GM12864 (cell line): Measurements from ENCODE around the gene ZNF280D.

Experiments used
- DNase-seq: peaks from one replicate; pipeline ENCODE4 v3.0.0-alpha.2; 2011; ENCODE audit warnings: low read depth
- H3K4me3 ChIP-seq: 2 replicates; pipeline ENCODE4 v1.5.1; 2011; ENCODE audit warnings: mild to moderate bottlenecking, low read depth, low read length, control low read depth
- TF ChIP-seq, protein P1 (sequence below): IDR thresholded peaks from 2 replicates; pipeline ENCODE4 v1.5.1; 2011; ENCODE audit warnings: low read depth, mild to moderate bottlenecking, moderate library complexity, low read length, control low read depth, inconsistent platforms; ENCODE audit errors: missing control alignments

The ZNF280D gene

DNA sequence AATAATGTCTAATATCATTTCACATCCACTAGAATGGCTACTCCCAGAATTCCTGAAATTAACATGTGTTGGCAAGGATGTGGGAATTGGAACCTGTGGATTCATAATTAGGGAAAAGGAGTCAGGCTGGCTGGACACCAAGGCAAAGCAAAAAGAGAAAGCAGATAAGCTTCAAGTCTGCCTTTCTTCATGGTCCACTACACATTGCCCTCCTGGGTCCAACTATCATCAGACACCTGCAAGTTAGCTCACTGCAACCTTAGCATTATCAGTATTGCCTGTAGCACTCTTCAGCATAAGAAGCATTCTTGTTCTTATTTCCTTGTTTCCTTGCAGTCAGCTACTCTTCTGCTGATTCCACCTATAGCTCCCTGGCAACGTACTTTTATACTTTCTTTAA is 124.3 kb downstream of the ZNF280D start:
- TF ChIP-seq, protein P1, sequence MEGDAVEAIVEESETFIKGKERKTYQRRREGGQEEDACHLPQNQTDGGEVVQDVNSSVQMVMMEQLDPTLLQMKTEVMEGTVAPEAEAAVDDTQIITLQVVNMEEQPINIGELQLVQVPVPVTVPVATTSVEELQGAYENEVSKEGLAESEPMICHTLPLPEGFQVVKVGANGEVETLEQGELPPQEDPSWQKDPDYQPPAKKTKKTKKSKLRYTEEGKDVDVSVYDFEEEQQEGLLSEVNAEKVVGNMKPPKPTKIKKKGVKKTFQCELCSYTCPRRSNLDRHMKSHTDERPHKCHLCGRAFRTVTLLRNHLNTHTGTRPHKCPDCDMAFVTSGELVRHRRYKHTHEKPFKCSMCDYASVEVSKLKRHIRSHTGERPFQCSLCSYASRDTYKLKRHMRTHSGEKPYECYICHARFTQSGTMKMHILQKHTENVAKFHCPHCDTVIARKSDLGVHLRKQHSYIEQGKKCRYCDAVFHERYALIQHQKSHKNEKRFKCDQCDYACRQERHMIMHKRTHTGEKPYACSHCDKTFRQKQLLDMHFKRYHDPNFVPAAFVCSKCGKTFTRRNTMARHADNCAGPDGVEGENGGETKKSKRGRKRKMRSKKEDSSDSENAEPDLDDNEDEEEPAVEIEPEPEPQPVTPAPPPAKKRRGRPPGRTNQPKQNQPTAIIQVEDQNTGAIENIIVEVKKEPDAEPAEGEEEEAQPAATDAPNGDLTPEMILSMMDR = no peak
- no peak overlapping the region for H3K4me3 ChIP-seq
- DNase-seq = peak; percentile 53

DNA sequence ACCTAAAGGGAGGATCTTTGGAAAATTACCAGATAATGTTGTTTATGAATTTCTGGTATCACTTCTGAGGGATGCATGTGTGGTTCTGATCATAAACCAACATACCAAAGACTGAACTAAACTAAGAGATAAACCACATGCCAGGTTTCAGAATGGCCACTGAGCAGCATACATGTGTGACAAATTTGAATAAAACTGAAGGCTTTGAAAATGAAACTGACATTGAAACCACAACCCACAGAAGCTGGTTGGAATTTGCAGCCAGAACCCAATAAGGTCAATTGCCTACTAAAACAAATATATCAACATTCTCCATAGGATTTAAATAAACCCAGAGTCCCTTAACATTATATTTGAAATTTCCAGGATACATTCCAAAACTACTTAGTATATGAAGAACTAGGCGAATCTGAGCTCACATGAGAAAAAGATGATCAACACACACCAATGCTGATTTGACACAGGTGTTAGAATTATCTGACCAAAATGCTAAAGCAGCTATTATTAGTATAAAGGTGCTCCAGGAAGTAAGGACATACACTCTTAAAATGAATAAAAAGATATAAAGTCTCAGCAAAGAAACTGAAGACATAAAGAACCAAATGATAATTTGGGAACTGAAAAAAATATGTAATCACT is 125.0 kb downstream of the ZNF280D start:
- TF ChIP-seq, protein P1 = no peak
- DNase-seq = peak; percentile 75
- H3K4me3 ChIP-seq = no peak overlapping the region

DNA sequence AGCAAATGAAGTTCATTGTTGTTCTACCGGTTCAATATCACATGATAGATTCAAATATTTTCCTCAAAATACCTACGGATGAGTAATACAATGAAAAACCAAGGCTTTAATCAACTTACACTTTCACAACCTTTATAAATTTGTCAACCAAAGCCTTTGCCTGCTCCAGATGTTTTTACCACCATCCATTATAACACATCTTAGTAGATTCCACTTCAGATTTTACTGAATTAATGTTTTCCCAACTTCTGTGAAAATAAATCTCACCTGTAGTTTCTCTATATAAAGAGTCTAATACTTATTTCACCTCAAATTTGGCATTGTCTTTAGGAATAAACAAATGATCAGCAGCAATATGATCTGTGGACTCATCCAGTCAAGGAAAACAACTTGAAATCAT is 131.1 kb downstream of the ZNF280D start:
- TF ChIP-seq, protein P1 = no peak
- no peak overlapping the region for H3K4me3 ChIP-seq
- no peak for DNase-seq

GRCh38 chr15:56600380-56600779 is 132.9 kb downstream of the ZNF280D start:
- no peak overlapping the region for H3K4me3 ChIP-seq
- TF ChIP-seq, protein P1 = no peak
- no peak for DNase-seq

- no peak for DNase-seq
- TF ChIP-seq, protein P1 = no peak
- H3K4me3 ChIP-seq = no peak overlapping the region
These were observed 134.3 kb downstream of the ZNF280D start for GRCh38 chr15:56598991-56599390.

DNA sequence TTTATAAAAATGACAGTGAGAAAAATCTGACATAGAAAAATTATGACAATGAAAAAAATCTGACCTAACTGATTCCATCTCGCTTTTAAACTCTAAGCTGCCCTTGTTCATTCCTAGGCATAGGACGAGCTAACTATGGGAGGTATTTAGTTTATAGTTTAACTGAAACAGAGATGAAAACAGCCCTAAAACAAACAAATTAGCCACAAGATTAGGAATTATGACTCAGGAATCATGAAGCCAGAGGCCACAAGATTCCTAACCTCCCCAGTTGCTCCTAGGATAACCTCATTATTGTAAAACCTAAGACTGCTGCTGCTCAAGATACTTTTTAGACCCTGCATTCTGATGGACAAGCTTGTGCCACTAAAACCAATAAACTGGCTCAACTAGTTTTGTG is 145.6 kb downstream of the ZNF280D start:
- TF ChIP-seq, protein P1 = no peak
- DNase-seq = no peak
- H3K4me3 ChIP-seq = no peak overlapping the region

GRCh38 chr15:56586206-56586605 is 147.1 kb downstream of the ZNF280D start:
- DNase-seq = no peak
- TF ChIP-seq, protein P1 = no peak
- no peak overlapping the region for H3K4me3 ChIP-seq
